A673 (cell line): ENCODE results near the gene STRN. TPM values are rescaled to one million over a fixed set of nuclear protein-coding genes. Genes with fewer than 3 reads are reported as not detected.

ENCODE experiments used
- Bru-seq: library from RNA; stranded (reverse); fragments of 400-500 nt; gene quantifications from one replicate; lab custom pipeline; 2021; lab: Mats Ljungman, UMichigan
- BruChase-seq, 2 experiments: library from RNA; stranded (reverse); fragments of 400-500 nt; gene quantifications; one replicate each; lab custom pipeline; 2021; lab: Mats Ljungman, UMichigan
- BruUV-seq: library from RNA; stranded (reverse); fragments of 400-500 nt; replicated peaks from 2 replicates; lab custom pipeline; 2021; lab: Mats Ljungman, UMichigan
- CTCF ChIA-PET: fragments of 300-600 bp; sonication (Branson Sonifier 250); formaldehyde crosslinking; loops from one replicate; lab custom pipeline; 2022; ENCODE audit warnings: antibody characterized with exemption; lab: Charles Lee
- POLR2A ChIA-PET: fragments of 300-600 bp; sonication (Branson Sonifier 250); formaldehyde crosslinking; loops from one replicate; lab custom pipeline; 2022; ENCODE audit warnings: antibody characterized with exemption; ENCODE audit not compliant: low non-redundant PET; lab: Charles Lee
- DNase-seq: peaks from one replicate; pipeline ENCODE4 v3.0.0-alpha.2; 2015; ENCODE audit warnings: low spot score
- H3K27ac ChIP-seq: fragments of 200-600 bp; sonication (generic); 2 replicates; pipeline ENCODE4 v1.5.1; 2016; ENCODE audit warnings: mixed run types, low read depth, mild to moderate bottlenecking, mixed read lengths, antibody characterized with exemption, low read length; ENCODE audit not compliant: poor library complexity, severe bottlenecking
- H3K27me3 ChIP-seq: fragments of 200-600 bp; sonication (generic); replicated peaks from 2 replicates; pipeline ENCODE4 v1.6.1; 2017; ENCODE audit warnings: mixed run types, low read depth, mild to moderate bottlenecking, mixed read lengths, antibody characterized with exemption, low read length; ENCODE audit not compliant: insufficient read depth, poor library complexity
- H3K36me3 ChIP-seq: fragments of 200-600 bp; sonication (generic); 2 replicates; pipeline ENCODE4 v1.6.1; 2016; ENCODE audit warnings: mixed run types, mild to moderate bottlenecking, mixed read lengths, antibody characterized with exemption, low read length; ENCODE audit not compliant: insufficient read depth, poor library complexity, severe bottlenecking
- H3K4me1 ChIP-seq: fragments of 200-600 bp; sonication (generic); 2 replicates; pipeline ENCODE4 v1.6.1; 2017; ENCODE audit warnings: mixed run types, mild to moderate bottlenecking, mixed read lengths, antibody characterized with exemption, low read length; ENCODE audit not compliant: insufficient read depth, poor library complexity, severe bottlenecking
- H3K4me3 ChIP-seq: fragments of 200-600 bp; sonication (generic); 2 replicates; pipeline ENCODE4 v1.5.1; 2016; ENCODE audit warnings: low read depth, mixed run types, mild to moderate bottlenecking, mixed read lengths, low read length; ENCODE audit not compliant: poor library complexity, severe bottlenecking
- H3K9me3 ChIP-seq: fragments of 200-600 bp; sonication (generic); 2 replicates; pipeline ENCODE4 v1.6.1; 2016; ENCODE audit warnings: mixed run types, low read depth, mild to moderate bottlenecking, mixed read lengths, antibody characterized with exemption, low read length; ENCODE audit not compliant: poor library complexity, severe bottlenecking
- EZH2 ChIP-seq: fragments of 200-600 bp; sonication (generic); IDR thresholded peaks from 2 replicates; pipeline ENCODE4 v1.6.1; 2017; ENCODE audit warnings: borderline replicate concordance, low read depth, mild to moderate bottlenecking, mixed read lengths, antibody characterized with exemption, low read length; ENCODE audit not compliant: poor library complexity, severe bottlenecking
- intact Hi-C: fragments of 100-400 bp; cut with micrococcal nuclease; formaldehyde crosslinking; loops from one replicate; pipeline ENCODE4 v1.10.0; 2022; ENCODE audit not compliant: unreplicated experiment
- long read RNA-seq: library from polyadenylated mRNA; stranded (forward); transcript quantifications from one replicate; pipeline ENCODE4 v2.0.0, GENCODE V29; 2022
- total RNA-seq: library from RNA; stranded (reverse); gene quantifications from 2 replicates; pipeline ENCODE4 v1.2.3, GENCODE V29; 2021
- TF ChIP-seq, protein P1 (sequence below): fragments of 300-800, 200-600 bp; sonication (generic); conservative IDR thresholded peaks from 2 replicates; pipeline ENCODE4 v1.5.1; 2017; ENCODE audit warnings: low read depth, mild to moderate bottlenecking, antibody characterized with exemption, low read length, moderate library complexity, mixed read lengths

The STRN gene, protein sequence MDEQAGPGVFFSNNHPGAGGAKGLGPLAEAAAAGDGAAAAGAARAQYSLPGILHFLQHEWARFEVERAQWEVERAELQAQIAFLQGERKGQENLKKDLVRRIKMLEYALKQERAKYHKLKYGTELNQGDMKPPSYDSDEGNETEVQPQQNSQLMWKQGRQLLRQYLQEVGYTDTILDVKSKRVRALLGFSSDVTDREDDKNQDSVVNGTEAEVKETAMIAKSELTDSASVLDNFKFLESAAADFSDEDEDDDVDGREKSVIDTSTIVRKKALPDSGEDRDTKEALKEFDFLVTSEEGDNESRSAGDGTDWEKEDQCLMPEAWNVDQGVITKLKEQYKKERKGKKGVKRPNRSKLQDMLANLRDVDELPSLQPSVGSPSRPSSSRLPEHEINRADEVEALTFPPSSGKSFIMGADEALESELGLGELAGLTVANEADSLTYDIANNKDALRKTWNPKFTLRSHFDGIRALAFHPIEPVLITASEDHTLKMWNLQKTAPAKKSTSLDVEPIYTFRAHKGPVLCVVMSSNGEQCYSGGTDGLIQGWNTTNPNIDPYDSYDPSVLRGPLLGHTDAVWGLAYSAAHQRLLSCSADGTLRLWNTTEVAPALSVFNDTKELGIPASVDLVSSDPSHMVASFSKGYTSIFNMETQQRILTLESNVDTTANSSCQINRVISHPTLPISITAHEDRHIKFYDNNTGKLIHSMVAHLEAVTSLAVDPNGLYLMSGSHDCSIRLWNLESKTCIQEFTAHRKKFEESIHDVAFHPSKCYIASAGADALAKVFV
- total RNA-seq (36.1 TPM in 2 replicates), Bru-seq, nascent RNA (percentile 83 among the genes with signal in this experiment), BruChase-seq, experiment 1, labeled RNA remaining after a 2-hour chase (percentile 82 among the genes with signal in this experiment), BruChase-seq, experiment 2, labeled RNA remaining after a 6-hour chase (percentile 82 among the genes with signal in this experiment)
- long read RNA-seq, full-length matches to known transcripts: 15 of 34 reads
- long read RNA-seq, partial matches to known transcripts: 6 of 34 reads
- long read RNA-seq, other reads (novel, unspliced or antisense): 13 of 34 reads

DNA sequence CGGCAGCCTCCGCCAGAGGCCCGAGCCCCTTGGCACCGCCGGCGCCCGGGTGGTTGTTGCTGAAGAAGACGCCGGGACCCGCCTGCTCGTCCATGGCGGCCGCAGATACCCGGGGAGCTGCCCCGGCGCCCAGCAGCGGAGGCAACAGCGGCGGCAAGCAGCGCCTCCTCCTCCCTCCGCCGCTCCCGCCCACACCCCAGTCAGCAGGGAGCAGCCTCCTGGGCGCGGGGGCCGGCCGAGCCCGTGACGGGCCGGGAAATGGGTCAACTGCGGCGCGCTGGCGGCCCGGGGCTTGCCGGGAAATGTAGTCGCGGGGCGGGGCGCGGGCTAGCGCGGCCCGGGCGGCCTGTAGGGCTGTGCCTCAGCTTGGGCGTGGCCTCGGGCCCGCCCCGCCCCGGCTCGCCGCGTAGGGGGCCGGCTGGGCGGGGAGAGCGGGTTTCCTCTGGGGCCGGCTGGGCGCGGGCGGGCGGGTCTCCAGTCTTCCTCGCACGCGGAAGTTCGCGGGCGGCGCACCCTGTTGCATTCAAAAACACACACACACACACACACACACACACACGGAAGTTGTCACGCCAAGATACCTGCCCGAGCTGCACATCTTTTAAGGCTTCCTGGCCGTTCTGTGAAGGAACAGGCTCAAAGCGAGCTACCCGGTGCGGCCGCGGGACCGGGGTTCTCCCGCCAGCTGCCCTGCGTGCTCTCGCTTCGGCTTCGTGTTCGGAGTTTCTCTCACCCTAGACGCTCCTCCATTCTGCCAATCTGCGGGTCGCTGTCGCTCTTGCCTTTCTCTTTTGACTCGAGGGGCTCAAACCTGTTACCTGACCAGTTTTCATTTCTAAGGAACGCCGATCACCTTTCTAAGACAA lies at the start of gene STRN:
TSS of gene STRN (minus strand) at position 167 of the 866 bp plus-strand sequence. CDS start at position 94, 73 bp downstream.
- TSS peak; percentile 86 for BruUV-seq
- Histone ChIP-seq H3K4me3 (peak within 1 kb of the TSS; percentile 98), H3K27me3 (no peaks in the 10 kb centered on the region), H3K36me3 (no peaks in the 10 kb centered on the region), H3K27ac (peak within 1 kb of the TSS; percentile 90), H3K9me3 (no peaks in the 10 kb centered on the region), H3K4me1 (peaks cover 31% of the 10 kb centered on the region)
- POLR2A ChIA-PET: interaction anchor here (0.6 to 0.7 kb wide), 2 partner anchors 129 to 278 kb away, joined by 3 to 6 read pairs; no protein-coding TSS in a partner anchor
- intact Hi-C loops: no loop called here
- peak; percentile 98 for DNase-seq
- CTCF ChIA-PET: no interaction called here
- TF ChIP-seq EZH2: no peak
- TF ChIP-seq, protein P1, sequence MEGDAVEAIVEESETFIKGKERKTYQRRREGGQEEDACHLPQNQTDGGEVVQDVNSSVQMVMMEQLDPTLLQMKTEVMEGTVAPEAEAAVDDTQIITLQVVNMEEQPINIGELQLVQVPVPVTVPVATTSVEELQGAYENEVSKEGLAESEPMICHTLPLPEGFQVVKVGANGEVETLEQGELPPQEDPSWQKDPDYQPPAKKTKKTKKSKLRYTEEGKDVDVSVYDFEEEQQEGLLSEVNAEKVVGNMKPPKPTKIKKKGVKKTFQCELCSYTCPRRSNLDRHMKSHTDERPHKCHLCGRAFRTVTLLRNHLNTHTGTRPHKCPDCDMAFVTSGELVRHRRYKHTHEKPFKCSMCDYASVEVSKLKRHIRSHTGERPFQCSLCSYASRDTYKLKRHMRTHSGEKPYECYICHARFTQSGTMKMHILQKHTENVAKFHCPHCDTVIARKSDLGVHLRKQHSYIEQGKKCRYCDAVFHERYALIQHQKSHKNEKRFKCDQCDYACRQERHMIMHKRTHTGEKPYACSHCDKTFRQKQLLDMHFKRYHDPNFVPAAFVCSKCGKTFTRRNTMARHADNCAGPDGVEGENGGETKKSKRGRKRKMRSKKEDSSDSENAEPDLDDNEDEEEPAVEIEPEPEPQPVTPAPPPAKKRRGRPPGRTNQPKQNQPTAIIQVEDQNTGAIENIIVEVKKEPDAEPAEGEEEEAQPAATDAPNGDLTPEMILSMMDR: no peak

DNA sequence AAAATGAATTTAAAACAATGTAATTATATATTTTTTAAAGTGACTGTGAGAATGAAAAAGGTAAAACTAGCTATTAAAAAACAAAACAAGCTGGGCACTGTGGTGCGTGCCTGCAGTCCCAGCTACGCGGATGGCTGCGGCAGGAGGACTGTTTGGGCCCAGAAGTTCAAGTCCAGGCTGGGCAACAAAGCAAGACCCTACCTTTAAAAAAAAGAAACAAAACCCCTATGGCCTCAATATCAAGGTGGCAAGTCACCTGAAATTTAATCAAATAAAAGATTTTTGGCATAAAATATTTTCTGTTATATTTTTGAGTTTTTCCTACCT lies 46.9 kb upstream of the STRN start:
- BruUV-seq: no TSS peak
- no peak for TF ChIP-seq EZH2
- TF ChIP-seq, protein P1: no peak
- Histone ChIP-seq H3K27ac (no peak overlapping the region), H3K27me3 (no peaks in the 10 kb centered on the region), H3K4me1 (no peaks in the 10 kb centered on the region), H3K36me3 (peaks cover 8% of the 10 kb centered on the region), H3K9me3 (no peaks in the 10 kb centered on the region), H3K4me3 (no peak overlapping the region)
- intact Hi-C loops: no loop called here
- POLR2A ChIA-PET: no interaction called here
- DNase-seq: no peak
- CTCF ChIA-PET: no interaction called here
